HEK293T (cell line): ENCODE data around the gene C3.

ENCODE experiments used
- ARNT ChIP-seq: fragments of 450-650 bp; IDR thresholded peaks from 2 replicates; pipeline ENCODE4 v1.6.1; 2017; ENCODE audit warnings: mild to moderate bottlenecking
- BHLHE40 ChIP-seq: fragments of 450-650 bp; IDR thresholded peaks from 2 replicates; pipeline ENCODE4 v1.6.1; 2016; ENCODE audit warnings: mild to moderate bottlenecking, moderate library complexity, borderline replicate concordance
- CTBP1 ChIP-seq: fragments of 450-650 bp; IDR thresholded peaks from 2 replicates; pipeline ENCODE4 v1.6.1; 2016; ENCODE audit warnings: borderline replicate concordance
- ELF4 ChIP-seq: fragments of 450-650 bp; IDR thresholded peaks from 2 replicates; pipeline ENCODE4 v1.6.1; 2017; ENCODE audit warnings: antibody characterized with exemption
- FOXA1 ChIP-seq: fragments of 450-650 bp; IDR thresholded peaks from 2 replicates; pipeline ENCODE4 v1.6.1; 2016; ENCODE audit warnings: mild to moderate bottlenecking
- FOXK2 ChIP-seq: fragments of 450-650 bp; IDR thresholded peaks from 2 replicates; pipeline ENCODE4 v1.6.1; 2016; ENCODE audit warnings: mild to moderate bottlenecking
- FOXM1 ChIP-seq: fragments of 450-650 bp; IDR thresholded peaks from 2 replicates; pipeline ENCODE4 v1.6.1; 2017; ENCODE audit warnings: mild to moderate bottlenecking, borderline replicate concordance
- HDGF ChIP-seq: fragments of 450-650 bp; IDR thresholded peaks from 2 replicates; pipeline ENCODE4 v1.6.1; 2017; ENCODE audit warnings: antibody characterized with exemption, borderline replicate concordance
- LEF1 ChIP-seq: fragments of 450-650 bp; IDR thresholded peaks from 2 replicates; pipeline ENCODE4 v1.6.1; 2017; ENCODE audit warnings: mild to moderate bottlenecking, borderline replicate concordance
- NFRKB ChIP-seq: fragments of 450-650 bp; IDR thresholded peaks from 2 replicates; pipeline ENCODE4 v1.6.1; 2016; ENCODE audit warnings: mild to moderate bottlenecking, moderate library complexity
- SP1 ChIP-seq: fragments of 450-650 bp; IDR thresholded peaks from 2 replicates; pipeline ENCODE4 v1.6.1; 2017
- SUZ12 ChIP-seq: fragments of 450-650 bp; IDR thresholded peaks from 2 replicates; pipeline ENCODE4 v1.6.1; 2016; ENCODE audit warnings: mild to moderate bottlenecking
- TARDBP ChIP-seq: fragments of 450-650 bp; IDR thresholded peaks from 2 replicates; pipeline ENCODE4 v1.6.1; 2016
- ZNF384 ChIP-seq: fragments of 450-650 bp; IDR thresholded peaks from 2 replicates; pipeline ENCODE4 v1.6.1; 2016

- no peak for TF ChIP-seq FOXK2
- no peak for TF ChIP-seq FOXM1
- TF ChIP-seq ELF4: no peak
- TF ChIP-seq ZNF384: no peak
- no peak for TF ChIP-seq SUZ12
- no peak for TF ChIP-seq BHLHE40
- TF ChIP-seq SP1: no peak
- no peak for TF ChIP-seq NFRKB
- no peak for TF ChIP-seq CTBP1
- TF ChIP-seq ARNT: no peak
- no peak for TF ChIP-seq TARDBP
- TF ChIP-seq LEF1: no peak
- no peak for TF ChIP-seq FOXA1
- TF ChIP-seq HDGF: no peak
Observed at GRCh38 chr19:6685962-6686627, 34.4 kb downstream of the C3 start.
